ENCODE measurements around the gene HIBCH.

- TF ChIP-seq AFF4 (CRISPR knock-in tag; IDR thresholded peaks at IDR 0.05) (no peak), NCOR1 (IDR thresholded peaks at IDR 0.05) (no peak), NRF1 (conservative IDR thresholded peaks at IDR 0.05 in 1 of 2, IDR thresholded peaks at IDR 0.05 in 1 of 2) (no peak), RBBP5 (IDR thresholded peaks at IDR 0.05; ENCODE audit: borderline replicate concordance, insufficient read depth, low read length, poor library complexity, severe bottlenecking) (no peak), CHD7 (IDR thresholded peaks at IDR 0.05; ENCODE audit: low read depth, low read length) (no peak), ZNF282 (CRISPR knock-in tag; IDR thresholded peaks at IDR 0.05) (no peak), CTCF (IDR thresholded peaks at IDR 0.05 in 2 of 3, conservative IDR thresholded peaks at IDR 0.05 in 1 of 3; ENCODE audit: insufficient read depth in 2 of 3, low read depth in 1 of 3, low read length in 3 of 3) (no peak), THAP7 (CRISPR knock-in tag; IDR thresholded peaks at IDR 0.05) (no peak), ZBTB49 (CRISPR knock-in tag; IDR thresholded peaks at IDR 0.05; ENCODE audit: borderline replicate concordance) (no peak), POLR2AphosphoS5 (IDR thresholded peaks at IDR 0.05; ENCODE audit: control insufficient read depth, insufficient read depth, low read depth, low read length) (no peak), CHD1 (IDR thresholded peaks at IDR 0.05; ENCODE audit: low read length) (no peak), MAFG (tag; conservative IDR thresholded peaks at IDR 0.05) (no peak), ZNF184 (CRISPR knock-in tag; IDR thresholded peaks at IDR 0.05) (no peak), ZZZ3 (IDR thresholded peaks at IDR 0.05) (no peak)
Measured at GRCh38 chr2:190188289-190188688, 131.3 kb downstream of the HIBCH start.

All from K562 (cell line).